22Rv1 (cell line): ENCODE measurements around the gene RPLP1.

Source experiments
- CTCF ChIP-seq: fragments of 450-650 bp; IDR thresholded peaks from 2 replicates; pipeline ENCODE4 v1.5.1; 2017; ENCODE audit warnings: mild to moderate bottlenecking
- ZFX ChIP-seq: fragments of 450-650 bp; IDR thresholded peaks from 2 replicates; pipeline ENCODE4 v1.6.1; 2017; ENCODE audit warnings: antibody characterized with exemption, borderline replicate concordance

- TF ChIP-seq CTCF, result no peak
- TF ChIP-seq ZFX, result no peak
These were observed 32.2 kb downstream of the RPLP1 start for GRCh38 chr15:69484837-69485236.
